ENCODE data around the gene MOB2. TPM values are rescaled to one million over a fixed set of nuclear protein-coding genes. Genes with fewer than 3 reads are reported as not detected.
A peak's percentile ranks its signal among the peaks of the same experiment; 100 is the strongest.

Gene MOB2
- total and polyA plus RNA-seq, 9 of the 15 experiments (the other 6 are each of a cell fraction or from before 2014, with no cell fraction given) = 0.17 to 36.8 (median 19.2) TPM

GRCh38 chr11:1438261-1438966 is 48.2 kb downstream of the MOB2 start:
- H3K4me3 ChIP-seq = no peak overlapping the region
- TF ChIP-seq RBFOX2 (IDR thresholded peaks at IDR 0.05; ENCODE audit: low read depth, low read length) = 0 out of 2 replicates have a peak, but pooled peaks have one; percentile 14
- TF ChIP-seq CLOCK (CRISPR knock-in tag; IDR thresholded peaks at IDR 0.05; ENCODE audit: borderline replicate concordance) = no peak
- no peak for TF ChIP-seq TCF3 (CRISPR knock-in tag; IDR thresholded peaks at IDR 0.05)
- no peak for TF ChIP-seq MYC (IDR thresholded peaks at IDR 0.05; ENCODE audit: low read depth, low read length)
- TF ChIP-seq MYC (CRISPR knock-in tag; IDR thresholded peaks at IDR 0.05; ENCODE audit: borderline replicate concordance, low read depth) = no peak
- no peak for TF ChIP-seq ZNF830 (CRISPR knock-in tag; IDR thresholded peaks at IDR 0.05)
- TF ChIP-seq CTBP1 (IDR thresholded peaks at IDR 0.05; ENCODE audit: borderline replicate concordance) = no peak
- no peak for TF ChIP-seq ZNF280B (CRISPR knock-in tag; IDR thresholded peaks at IDR 0.05)
- no peak for TF ChIP-seq RBM17 (IDR thresholded peaks at IDR 0.05; ENCODE audit: borderline replicate concordance, low read depth, low read length)
- BruUV-seq (replicated peaks) = no TSS peak
- POLR2A ChIA-PET = interaction anchor here (0.6 to 0.7 kb wide), 4 partner anchors 87 to 216 kb away, joined by 3 to 4 read pairs (median 3); partner anchors contain the start of gene MUC5B
- ATAC-seq (no peak), FAIRE-seq (no peak), DNase-seq (ENCODE audit: extremely low read depth in 1 of 4, low spot score in 3 of 4) (no peak)
- WGBS (ENCODE audit: insufficient coverage, low coverage, missing lambda C conversion rate) = 16% methylated on average over 19 of the region's 19 CpGs
- H3K4me1 ChIP-seq (replicated peaks in 1 of 2; ENCODE audit: control insufficient read depth in 2 of 2, insufficient read depth in 2 of 2, low read length in 2 of 2) = peaks cover 0 to 65% of the 10 kb centered on the region in 2 experiments; a peak in 3 of 5 replicates
- H2AFZ ChIP-seq (ENCODE audit: low read depth, low read length) = no peak overlapping the region
- no peaks in the 10 kb centered on the region for H3K9me1 ChIP-seq (ENCODE audit: control insufficient read depth, insufficient read depth, low read length)
- in situ Hi-C loops (cut with MboI) = no loop called here
- peaks cover 0 to 6% of the 10 kb centered on the region in 2 experiments; a peak in 2 of 5 replicates for H3K27me3 ChIP-seq (ENCODE audit: control insufficient read depth in 2 of 2, insufficient read depth in 2 of 2, low read length in 2 of 2)
- no peaks in the 10 kb centered on the region for H3K79me2 ChIP-seq (ENCODE audit: control insufficient read depth, insufficient read depth, low read length)
- no peak overlapping the region for H3K4me2 ChIP-seq (ENCODE audit: insufficient read depth, low read length)
- H3K9me3 ChIP-seq (replicated peaks; ENCODE audit: control insufficient read depth, insufficient read depth, low read depth, low read length) = no peaks in the 10 kb centered on the region
- intact Hi-C loops (cut with micrococcal nuclease) = no loop called here
- H4K20me1 ChIP-seq (replicated peaks; ENCODE audit: control insufficient read depth, insufficient read depth, low read length) = peaks cover 5% of the 10 kb centered on the region; the same call in 1 of the 2 replicates
- no peaks in the 10 kb centered on the region for H3K36me3 ChIP-seq (ENCODE audit: control insufficient read depth, insufficient read depth, low read length)
- H3K9ac ChIP-seq (ENCODE audit: insufficient read depth in 1 of 2, low read depth in 2 of 2, low read length in 2 of 2) = 0 out of 4 replicates have a peak overlapping the region, but pooled peaks of 1 of the 2 experiments have one; percentile 64
- CTCF ChIA-PET (ENCODE audit: low intra/inter-chr PET ratio) = no interaction called here
- no peak overlapping the region for H3K27ac ChIP-seq (ENCODE audit: extremely low read depth, low read depth, low read length)
